Common myeloid progenitor, CD34-positive (primary cell): ENCODE results near the gene PTPRM.

Experiments used
- CTCF ChIA-PET: fragments of 350-600 bp; sonication (Branson Sonifier 250); formaldehyde crosslinking; loops from one replicate; lab custom pipeline; 2021; ENCODE audit warnings: antibody characterized with exemption; lab: Charles Lee
- POLR2A ChIA-PET: fragments of 350-600 bp; sonication (Branson Sonifier 250); formaldehyde crosslinking; loops from one replicate; lab custom pipeline; 2021; ENCODE audit warnings: antibody characterized with exemption; lab: Charles Lee
- DNase-seq, 3 donors: peaks; one replicate each; pipeline versions ENCODE4 v3.0.0 to v3.0.0-alpha.2; 2013
- H3K27ac ChIP-seq, 2 experiments: 1 replicate in 1 of 2; 2 replicates in 1 of 2; pipeline ENCODE4 v1.7.0; 2013; ENCODE audit warnings: inconsistent platforms in 2 of 2, low read length in 2 of 2, mild to moderate bottlenecking in 2 of 2, low read depth in 1 of 2, moderate library complexity in 1 of 2; ENCODE audit not compliant: severe bottlenecking in 2 of 2, insufficient read depth in 1 of 2, poor library complexity in 1 of 2
- H3K27me3 ChIP-seq, 5 experiments: replicated peaks in 2 of 5; 1 replicate in 3 of 5; 2 replicates in 2 of 5; pipeline versions ENCODE4 v1.6.1 to v1.7.0; 2013; ENCODE audit warnings: low read length in 4 of 5, mild to moderate bottlenecking in 2 of 5, moderate library complexity in 2 of 5, inconsistent platforms in 1 of 5; ENCODE audit not compliant: insufficient read depth in 5 of 5, control insufficient read depth in 4 of 5
- H3K36me3 ChIP-seq, 4 experiments: 1 replicate in 2 of 4; 2 replicates in 2 of 4; pipeline versions ENCODE4 v1.6.1 to v1.7.0; 2013; ENCODE audit warnings: low read length in 3 of 4, control low read depth in 1 of 4, mild to moderate bottlenecking in 1 of 4; ENCODE audit not compliant: control insufficient read depth in 4 of 4, insufficient read depth in 4 of 4
- H3K4me1 ChIP-seq, 4 experiments: 1 replicate in 3 of 4; 2 replicates in 1 of 4; pipeline versions ENCODE4 v1.6.1 to v1.7.1; 2013; ENCODE audit warnings: low read length in 3 of 4, mild to moderate bottlenecking in 3 of 4, control low read depth in 1 of 4, inconsistent platforms in 1 of 4, moderate library complexity in 1 of 4; ENCODE audit not compliant: control insufficient read depth in 4 of 4, insufficient read depth in 4 of 4; ENCODE audit errors: control extremely low read depth in 1 of 4
- H3K4me3 ChIP-seq, 7 experiments: 1 replicate in 4 of 7; 2 replicates in 3 of 7; pipeline versions ENCODE4 v1.5.1 to v1.7.0; 2013; ENCODE audit warnings: mild to moderate bottlenecking in 7 of 7, low read length in 6 of 7, moderate library complexity in 6 of 7, inconsistent platforms in 2 of 7, low read depth in 2 of 7, control low read depth in 1 of 7; ENCODE audit not compliant: insufficient read depth in 4 of 7, control insufficient read depth in 1 of 7; ENCODE audit errors: extremely low read depth in 1 of 7
- H3K9me3 ChIP-seq, 5 experiments: 1 replicate in 4 of 5; 2 replicates in 1 of 5; pipeline versions ENCODE4 v1.6.1 to v1.7.1; 2013; ENCODE audit warnings: low read length in 4 of 5, mild to moderate bottlenecking in 2 of 5, inconsistent platforms in 1 of 5, low read depth in 1 of 5, moderate library complexity in 1 of 5; ENCODE audit not compliant: control insufficient read depth in 4 of 5, insufficient read depth in 2 of 5; ENCODE audit errors: control extremely low read depth in 1 of 5
- WGBS: methylation state at CpG from one replicate; pipeline ENCODE4 v1.1.5; 2013; ENCODE audit not compliant: insufficient coverage; 5-methylcytosine and 5-hydroxymethylcytosine counted together

Gene PTPRM

DNA sequence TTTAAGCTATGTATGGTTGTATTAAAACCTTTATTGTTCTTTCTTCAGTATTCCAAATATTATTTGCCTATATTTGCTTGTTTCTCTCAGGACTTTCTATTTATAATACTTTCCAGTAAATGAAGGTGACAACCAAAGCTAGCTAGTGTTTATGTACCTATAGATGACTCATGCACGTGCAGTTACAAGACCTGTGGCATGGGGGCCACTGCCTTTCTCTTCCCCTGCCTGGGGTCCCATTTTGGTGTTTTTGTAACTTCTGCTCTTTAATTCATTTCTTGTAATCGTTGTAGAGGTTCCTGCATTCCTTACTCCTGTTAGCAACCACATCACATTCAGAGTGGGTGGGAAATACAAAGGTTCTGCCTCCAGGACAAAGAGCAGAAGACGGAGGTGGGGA lies 364.6 kb downstream of the PTPRM start:
- 100% methylated on average over 1 of the region's 3 CpGs for WGBS
- no peak overlapping the region for H3K4me3 ChIP-seq
- no peaks in the 10 kb centered on the region for H3K36me3 ChIP-seq
- POLR2A ChIA-PET, result no interaction called here
- H3K9me3 ChIP-seq, result peaks cover 0 to 5% (median 0%) of the 10 kb centered on the region in 5 experiments
- H3K4me1 ChIP-seq, result no peaks in the 10 kb centered on the region
- CTCF ChIA-PET, result no interaction called here
- no peaks in the 10 kb centered on the region for H3K27me3 ChIP-seq
- no peak for DNase-seq
- no peak overlapping the region for H3K27ac ChIP-seq

DNA sequence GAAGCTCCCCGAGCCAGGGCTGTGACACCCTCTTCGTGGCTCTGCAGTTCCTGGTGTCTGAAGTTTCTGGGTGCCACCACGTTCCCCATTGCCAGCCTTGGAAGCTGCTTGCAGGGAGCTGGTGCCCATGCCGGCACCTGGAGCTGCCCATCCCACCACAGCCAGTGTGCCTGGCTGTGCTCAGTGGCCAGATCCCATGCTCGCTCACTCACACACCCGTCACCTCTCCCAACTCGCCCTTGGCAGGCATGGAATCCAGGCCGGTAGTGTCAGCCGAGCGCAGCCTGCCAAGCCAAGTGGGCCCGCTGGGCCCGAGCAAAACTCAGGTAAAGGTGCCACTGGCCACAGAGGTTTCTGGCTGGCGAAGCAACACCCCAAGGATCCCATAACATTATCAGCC lies 370.2 kb downstream of the PTPRM start:
- POLR2A ChIA-PET, result no interaction called here
- Histone ChIP-seq H3K36me3 (no peaks in the 10 kb centered on the region), H3K4me1 (no peaks in the 10 kb centered on the region), H3K27me3 (no peaks in the 10 kb centered on the region), H3K27ac (no peak overlapping the region), H3K4me3 (no peak overlapping the region), H3K9me3 (peaks cover 0 to 5% (median 0%) of the 10 kb centered on the region in 5 experiments)
- CTCF ChIA-PET, result no interaction called here
- DNase-seq, result no peak
- 83% methylated on average over 13 of the region's 13 CpGs for WGBS

DNA sequence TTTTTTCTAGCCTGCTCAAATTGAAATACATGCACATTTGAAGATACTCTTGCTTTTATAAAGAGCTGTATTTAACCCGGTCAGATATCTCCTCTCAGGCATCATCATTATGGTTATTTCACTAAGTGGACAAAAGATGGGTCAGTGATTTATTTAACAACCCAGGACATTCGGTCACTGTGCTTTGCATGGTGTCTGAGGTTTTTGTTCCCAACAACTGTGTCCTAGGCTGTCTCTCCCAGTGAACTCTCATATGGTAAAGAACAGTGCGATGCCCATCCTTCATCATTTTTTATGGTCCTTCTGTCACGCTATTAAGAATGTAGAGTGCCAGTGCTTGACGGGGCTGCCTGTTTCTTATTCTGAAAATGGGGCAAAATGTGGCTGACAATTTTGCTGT lies 372.4 kb downstream of the PTPRM start:
- 98% methylated on average over 5 of the region's 5 CpGs for WGBS
- no peak overlapping the region for H3K4me3 ChIP-seq
- no peaks in the 10 kb centered on the region for H3K27me3 ChIP-seq
- H3K9me3 ChIP-seq, result peaks cover 0 to 5% (median 0%) of the 10 kb centered on the region in 5 experiments
- no peak overlapping the region for H3K27ac ChIP-seq
- CTCF ChIA-PET, result interaction anchor here (0.6 kb wide), 1 partner anchor 256 kb away, joined by 3 read pairs; no protein-coding TSS in a partner anchor
- POLR2A ChIA-PET, result interaction anchor here (0.5 kb wide), 1 partner anchor 333 kb away, joined by 3 read pairs; no protein-coding TSS in a partner anchor
- DNase-seq, result no peak
- no peaks in the 10 kb centered on the region for H3K36me3 ChIP-seq
- H3K4me1 ChIP-seq, result no peaks in the 10 kb centered on the region

DNA sequence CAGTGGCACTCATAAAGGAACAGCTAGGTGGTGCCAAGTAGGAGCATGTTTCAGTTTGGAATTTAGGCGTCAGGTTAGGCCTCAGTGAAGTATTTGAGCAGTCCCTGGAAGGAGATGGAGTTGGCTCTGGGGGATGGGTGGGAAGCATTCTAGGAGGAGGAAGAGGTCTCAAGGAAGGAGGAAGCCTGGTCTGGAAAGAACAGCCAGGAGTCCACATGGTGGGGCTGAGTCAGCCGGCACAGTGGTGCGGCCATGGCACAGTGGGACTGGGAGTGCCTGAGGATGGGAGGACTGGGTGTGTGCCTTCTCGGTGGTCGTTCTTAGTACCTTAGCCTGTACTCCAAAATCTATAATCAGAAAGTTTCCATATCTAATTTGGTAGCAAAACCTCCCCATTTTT lies 373.3 kb downstream of the PTPRM start:
- 79% methylated on average over 3 of the region's 5 CpGs for WGBS
- H3K4me3 ChIP-seq, result no peak overlapping the region
- H3K27me3 ChIP-seq, result no peaks in the 10 kb centered on the region
- no peak for DNase-seq
- H3K9me3 ChIP-seq, result peaks cover 0 to 5% (median 0%) of the 10 kb centered on the region in 5 experiments
- no peaks in the 10 kb centered on the region for H3K36me3 ChIP-seq
- H3K4me1 ChIP-seq, result no peaks in the 10 kb centered on the region
- ChIA-PET POLR2A (interaction anchor here (0.6 kb wide), 1 partner anchor 14 kb away, joined by 4 read pairs; no protein-coding TSS in a partner anchor), CTCF (no interaction called here)
- H3K27ac ChIP-seq, result no peak overlapping the region

DNA sequence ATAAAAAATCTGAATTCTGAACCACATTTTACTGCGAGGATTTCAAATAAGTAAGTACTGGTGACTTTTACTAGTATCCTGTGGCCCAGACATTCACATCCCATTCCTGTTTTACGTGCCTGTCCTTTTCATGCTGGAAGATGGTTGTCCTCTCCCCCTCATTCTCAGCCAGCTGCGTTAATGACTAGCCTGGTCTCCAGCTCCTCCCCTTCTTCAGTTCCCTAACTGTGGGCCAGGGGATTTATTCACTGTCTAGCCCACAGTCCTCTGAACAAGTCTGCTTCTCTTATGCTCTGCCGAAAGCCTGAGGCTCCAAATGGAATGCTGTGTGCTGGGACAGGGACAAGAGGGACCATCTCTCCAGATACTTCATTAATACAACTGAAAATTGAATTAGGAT lies 373.9 kb downstream of the PTPRM start:
- Histone ChIP-seq H3K36me3 (no peaks in the 10 kb centered on the region), H3K27me3 (no peaks in the 10 kb centered on the region), H3K27ac (no peak overlapping the region), H3K4me3 (no peak overlapping the region), H3K9me3 (peaks cover 0 to 5% (median 0%) of the 10 kb centered on the region in 5 experiments), H3K4me1 (no peaks in the 10 kb centered on the region)
- no peak for DNase-seq
- WGBS, result 100% methylated on average over 2 of the region's 4 CpGs
- ChIA-PET POLR2A (interaction anchor here (0.6 kb wide), 1 partner anchor 15 kb away, joined by 4 read pairs; no protein-coding TSS in a partner anchor), CTCF (no interaction called here)

DNA sequence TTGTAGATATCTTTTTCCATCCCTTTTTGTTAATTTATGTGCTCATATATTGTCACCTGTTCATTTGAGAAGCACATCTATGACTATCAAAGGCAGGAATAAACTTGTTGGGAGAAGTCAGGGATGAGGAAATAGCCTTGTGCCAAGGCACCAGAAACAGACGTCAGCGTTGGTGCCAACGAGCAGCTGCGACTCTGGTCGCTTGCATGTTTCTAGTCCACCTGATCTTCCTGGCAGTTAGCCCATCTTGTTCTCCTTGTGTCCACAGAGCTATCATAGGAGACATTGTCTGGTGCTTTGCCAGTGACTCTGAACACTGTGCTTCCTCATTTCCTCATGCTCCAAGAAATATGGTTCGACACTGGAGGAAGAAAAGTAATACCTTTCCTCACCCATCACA lies 374.4 kb downstream of the PTPRM start:
- POLR2A ChIA-PET, result no interaction called here
- Histone ChIP-seq H3K36me3 (no peaks in the 10 kb centered on the region), H3K27ac (no peak overlapping the region), H3K4me3 (no peak overlapping the region), H3K4me1 (no peaks in the 10 kb centered on the region), H3K27me3 (no peaks in the 10 kb centered on the region), H3K9me3 (peaks cover 0 to 2% (median 0%) of the 10 kb centered on the region in 5 experiments)
- DNase-seq, result no peak
- CTCF ChIA-PET, result no interaction called here
- 95% methylated on average over 5 of the region's 6 CpGs for WGBS

DNA sequence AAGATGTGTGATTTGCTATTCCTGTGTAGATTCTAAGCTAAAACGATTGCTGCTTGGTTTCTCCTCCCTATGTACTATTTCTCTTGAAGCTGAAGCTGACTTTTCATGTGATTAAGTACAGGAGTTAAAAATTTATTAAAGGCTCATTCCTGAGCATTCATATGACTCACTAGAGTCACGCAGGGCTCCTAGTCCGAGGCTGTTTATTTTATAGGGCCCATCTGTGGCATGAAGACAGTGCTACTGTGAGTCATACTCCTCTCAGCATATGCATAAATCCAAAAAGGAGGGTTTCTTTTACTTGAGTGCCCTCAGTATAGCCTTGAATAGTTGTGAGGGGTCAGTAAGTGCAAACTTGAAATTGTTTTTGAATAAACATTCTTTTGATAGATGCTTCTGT lies 378.8 kb downstream of the PTPRM start:
- no peak overlapping the region for H3K27ac ChIP-seq
- POLR2A ChIA-PET, result no interaction called here

More for the DNA sequence above, 378.8 kb downstream of the PTPRM start:
- no peaks in the 10 kb centered on the region for H3K36me3 ChIP-seq
- H3K27me3 ChIP-seq, result no peaks in the 10 kb centered on the region
- H3K4me3 ChIP-seq, result no peak overlapping the region
- CTCF ChIA-PET, result no interaction called here
- H3K9me3 ChIP-seq, result no peaks in the 10 kb centered on the region
- no peak for DNase-seq
- H3K4me1 ChIP-seq, result peaks cover 0 to 9% (median 3%) of the 10 kb centered on the region in 4 experiments
- WGBS, result no CpG with 5 or more reads among the region's 3 CpGs
